RWPE2 (cell line): ENCODE measurements around the gene NLRC5.

Experiments
- ATAC-seq: fragments of 200-7000 bp; cut with Tn5 transposase; 3 replicates; pipeline ENCODE4 v1.9.1; 2021; ENCODE audit warnings: low read depth
- DNase-seq: peaks from one replicate; pipeline ENCODE4 v3.0.0-alpha.2; 2020; ENCODE audit warnings: low spot score
- H3K27ac ChIP-seq: fragments of 450-650 bp; 2 replicates; pipeline ENCODE4 v1.5.1; 2017; ENCODE audit warnings: mild to moderate bottlenecking; ENCODE audit not compliant: poor library complexity, severe bottlenecking
- H3K27me3 ChIP-seq: fragments of 250-450 bp; sonication (Bioruptor Pico); 2 replicates; pipeline ENCODE4 v1.5.1; 2021; ENCODE audit warnings: mild to moderate bottlenecking, moderate library complexity; ENCODE audit not compliant: insufficient read depth, poor library complexity, severe bottlenecking
- H3K36me3 ChIP-seq: fragments of 250-450 bp; sonication (Bioruptor Pico); 2 replicates; pipeline ENCODE4 v1.5.1; 2020; ENCODE audit warnings: low read depth, mild to moderate bottlenecking, moderate library complexity
- H3K4me1 ChIP-seq: fragments of 250-450 bp; sonication (Bioruptor Pico); 2 replicates; pipeline ENCODE4 v1.5.1; 2021; ENCODE audit warnings: mild to moderate bottlenecking, moderate library complexity; ENCODE audit not compliant: insufficient read depth, poor library complexity, severe bottlenecking
- H3K4me3 ChIP-seq: fragments of 250-450 bp; sonication (Bioruptor Pico); 2 replicates; pipeline ENCODE4 v1.5.1; 2021; ENCODE audit warnings: mild to moderate bottlenecking, moderate library complexity; ENCODE audit not compliant: severe bottlenecking
- H3K9me3 ChIP-seq: fragments of 250-450 bp; sonication (Bioruptor Pico); 2 replicates; pipeline ENCODE4 v1.5.1; 2021; ENCODE audit warnings: mild to moderate bottlenecking, moderate library complexity; ENCODE audit not compliant: severe bottlenecking
- TF ChIP-seq, protein P1 (sequence below): fragments of 450-650 bp; IDR thresholded peaks from one replicate; pipeline ENCODE4 v1.5.1; 2017; ENCODE audit warnings: mild to moderate bottlenecking, moderate library complexity; ENCODE audit not compliant: poor library complexity, severe bottlenecking

NLRC5 gene

DNA sequence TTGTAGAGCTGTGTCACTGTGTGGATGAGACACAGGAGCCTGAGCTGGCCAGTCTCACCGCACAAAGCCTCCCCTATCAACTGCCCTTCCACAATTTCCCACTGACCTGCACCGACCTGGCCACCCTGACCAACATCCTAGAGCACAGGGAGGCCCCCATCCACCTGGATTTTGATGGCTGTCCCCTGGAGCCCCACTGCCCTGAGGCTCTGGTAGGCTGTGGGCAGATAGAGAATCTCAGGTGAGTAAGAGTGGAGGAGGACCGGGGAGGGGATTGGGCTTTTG is 37.4 kb downstream of the NLRC5 start:
- TF ChIP-seq, protein P1, sequence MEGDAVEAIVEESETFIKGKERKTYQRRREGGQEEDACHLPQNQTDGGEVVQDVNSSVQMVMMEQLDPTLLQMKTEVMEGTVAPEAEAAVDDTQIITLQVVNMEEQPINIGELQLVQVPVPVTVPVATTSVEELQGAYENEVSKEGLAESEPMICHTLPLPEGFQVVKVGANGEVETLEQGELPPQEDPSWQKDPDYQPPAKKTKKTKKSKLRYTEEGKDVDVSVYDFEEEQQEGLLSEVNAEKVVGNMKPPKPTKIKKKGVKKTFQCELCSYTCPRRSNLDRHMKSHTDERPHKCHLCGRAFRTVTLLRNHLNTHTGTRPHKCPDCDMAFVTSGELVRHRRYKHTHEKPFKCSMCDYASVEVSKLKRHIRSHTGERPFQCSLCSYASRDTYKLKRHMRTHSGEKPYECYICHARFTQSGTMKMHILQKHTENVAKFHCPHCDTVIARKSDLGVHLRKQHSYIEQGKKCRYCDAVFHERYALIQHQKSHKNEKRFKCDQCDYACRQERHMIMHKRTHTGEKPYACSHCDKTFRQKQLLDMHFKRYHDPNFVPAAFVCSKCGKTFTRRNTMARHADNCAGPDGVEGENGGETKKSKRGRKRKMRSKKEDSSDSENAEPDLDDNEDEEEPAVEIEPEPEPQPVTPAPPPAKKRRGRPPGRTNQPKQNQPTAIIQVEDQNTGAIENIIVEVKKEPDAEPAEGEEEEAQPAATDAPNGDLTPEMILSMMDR = no peak
- Histone ChIP-seq H3K27me3 (no peaks in the 10 kb centered on the region), H3K36me3 (no peaks in the 10 kb centered on the region), H3K9me3 (no peaks in the 10 kb centered on the region), H3K4me1 (peaks cover 9% of the 10 kb centered on the region), H3K4me3 (no peak overlapping the region), H3K27ac (no peak overlapping the region)
- ATAC-seq = no peak
- DNase-seq = no peak

- H3K4me3 ChIP-seq = no peak overlapping the region
- DNase-seq (no peak), ATAC-seq (no peak)
- H3K4me1 ChIP-seq = peaks cover 9% of the 10 kb centered on the region
- no peaks in the 10 kb centered on the region for H3K36me3 ChIP-seq
- no peak overlapping the region for H3K27ac ChIP-seq
- H3K27me3 ChIP-seq = no peaks in the 10 kb centered on the region
- TF ChIP-seq, protein P1 = no peak
- H3K9me3 ChIP-seq = no peaks in the 10 kb centered on the region
Observed at GRCh38 chr16:57027067-57027466, 37.7 kb downstream of the NLRC5 start.

- H3K4me3 ChIP-seq = no peak overlapping the region
- H3K27me3 ChIP-seq = no peaks in the 10 kb centered on the region
- no peaks in the 10 kb centered on the region for H3K9me3 ChIP-seq
- TF ChIP-seq, protein P1 = no peak
- no peaks in the 10 kb centered on the region for H3K36me3 ChIP-seq
- H3K4me1 ChIP-seq = peaks cover 9% of the 10 kb centered on the region
- ATAC-seq (peak; percentile 59), DNase-seq (no peak)
- peak overlapping the region; percentile 50 for H3K27ac ChIP-seq
Observed at GRCh38 chr16:57028086-57028485, 38.7 kb downstream of the NLRC5 start.

DNA sequence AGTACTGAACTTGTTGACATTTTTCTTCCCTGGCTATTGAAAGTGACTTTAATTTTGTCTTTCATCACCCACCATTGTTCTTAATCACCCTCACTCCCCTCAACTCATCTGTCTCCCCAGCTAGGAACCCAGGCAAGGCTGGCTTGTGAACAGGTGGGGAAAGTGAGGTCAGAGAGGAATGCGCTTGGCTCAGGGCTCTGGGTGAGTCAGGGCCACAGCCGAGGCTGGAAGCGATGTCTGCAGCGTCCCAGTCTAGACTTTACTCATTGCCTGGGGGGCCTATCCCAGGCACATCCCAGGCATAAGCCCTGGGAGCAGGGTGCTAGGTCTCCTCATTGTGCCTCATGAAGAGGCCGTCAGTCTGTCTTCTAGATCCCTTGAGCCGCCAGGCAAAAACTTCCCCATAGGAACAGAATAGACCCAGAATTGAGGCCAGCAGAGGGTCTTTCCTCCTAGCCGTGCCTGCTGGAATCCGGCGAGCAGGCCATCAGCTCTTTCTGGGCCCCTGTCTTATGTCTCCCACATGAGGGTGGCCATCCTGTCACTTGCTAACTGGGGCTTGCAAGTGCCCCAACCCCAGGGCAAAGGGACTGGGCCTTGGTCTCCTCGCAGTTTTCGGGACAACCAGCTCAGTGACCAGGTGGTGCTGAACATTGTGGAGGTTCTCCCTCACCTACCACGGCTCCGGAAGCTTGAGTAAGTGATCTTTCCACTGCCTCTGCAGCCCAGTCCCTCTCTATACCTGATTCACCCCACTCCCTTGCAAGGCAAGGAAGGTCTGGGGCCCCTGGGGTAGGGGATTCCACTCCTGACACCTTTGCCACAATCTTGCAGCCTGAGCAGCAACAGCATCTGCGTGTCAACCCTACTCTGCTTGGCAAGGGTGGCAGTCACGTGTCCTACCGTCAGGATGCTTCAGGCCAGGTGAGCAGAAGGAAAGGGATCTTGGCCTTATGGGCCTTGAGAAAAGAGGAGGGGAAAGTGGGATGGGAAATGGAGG is 40.1 kb downstream of the NLRC5 start:
- TF ChIP-seq, protein P1 = no peak
- ATAC-seq (peak; percentile 91), DNase-seq (no peak)
- Histone ChIP-seq H3K27ac (peak overlapping the region; percentile 50), H3K4me1 (peaks cover 9% of the 10 kb centered on the region), H3K4me3 (no peak overlapping the region), H3K27me3 (no peaks in the 10 kb centered on the region), H3K36me3 (no peaks in the 10 kb centered on the region), H3K9me3 (no peaks in the 10 kb centered on the region)

DNA sequence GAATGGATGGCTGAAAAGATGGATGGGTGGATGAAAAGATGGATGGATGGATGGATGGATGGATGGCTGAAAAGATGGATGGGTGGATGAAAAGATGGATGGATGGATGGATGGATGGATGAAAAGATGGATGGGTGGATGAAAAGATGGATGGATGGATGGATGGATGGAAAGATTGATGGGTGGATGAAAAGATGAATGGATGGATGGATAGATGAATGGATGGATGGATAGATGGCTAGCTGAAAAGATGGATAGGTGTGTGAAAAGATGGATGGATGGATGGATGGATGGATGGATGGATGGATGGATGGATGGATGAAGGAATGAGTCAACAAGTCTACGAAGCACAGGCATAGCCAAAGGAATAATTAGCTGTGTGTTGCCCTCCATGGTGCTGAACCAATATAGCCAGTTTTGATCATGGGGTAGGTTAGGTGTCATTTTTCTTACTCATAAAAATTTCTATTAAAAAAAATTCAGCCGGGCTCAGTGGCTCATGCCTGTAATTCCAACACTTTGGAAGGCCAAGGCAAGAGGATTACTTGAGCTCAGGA is 41.1 kb downstream of the NLRC5 start:
- Histone ChIP-seq H3K9me3 (no peaks in the 10 kb centered on the region), H3K4me1 (peaks cover 9% of the 10 kb centered on the region), H3K36me3 (no peaks in the 10 kb centered on the region), H3K4me3 (no peak overlapping the region), H3K27ac (no peak overlapping the region), H3K27me3 (no peaks in the 10 kb centered on the region)
- TF ChIP-seq, protein P1 = no peak
- ATAC-seq (no peak), DNase-seq (no peak)
